ENCODE data around the gene CSTB.

The CSTB gene

GRCh38 chr21:43799301-43799840 is 23.3 kb upstream of the CSTB start:
- H3K9me2 ChIP-seq (replicated peaks; ENCODE audit: low read depth, low read length), result no peaks in the 10 kb centered on the region
- peaks cover 6% of the 10 kb centered on the region; the same call in 1 of the 2 replicates for H3K79me2 ChIP-seq (ENCODE audit: insufficient read depth, low read length)
- H3K36me3 ChIP-seq (ENCODE audit: insufficient read depth, low read length), result peaks cover 91% of the 10 kb centered on the region; the same call in 1 of the 2 replicates
- no peaks in the 10 kb centered on the region for H3K27me3 ChIP-seq (ENCODE audit: insufficient read depth, low read length, poor library complexity, severe bottlenecking)
- no peak overlapping the region for H3K4me2 ChIP-seq (ENCODE audit: low read depth, low read length, poor library complexity, severe bottlenecking)
- H3K4me3 ChIP-seq (ENCODE audit: low read length, poor library complexity, severe bottlenecking), result no peak overlapping the region
- H4K20me1 ChIP-seq (ENCODE audit: insufficient read depth, low read length, poor library complexity, severe bottlenecking), result no peaks in the 10 kb centered on the region
- H3K4me1 ChIP-seq (ENCODE audit: insufficient read depth, low read length, poor library complexity, severe bottlenecking), result no peaks in the 10 kb centered on the region
- no peaks in the 10 kb centered on the region for H3K9me3 ChIP-seq (ENCODE audit: insufficient read depth, low read depth, low read length)
- TF ChIP-seq EZH2phosphoT487 (IDR thresholded peaks at IDR 0.05; ENCODE audit: borderline replicate concordance) (no peak), CTCF (conservative IDR thresholded peaks at IDR 0.05; ENCODE audit: low read length) (no peak)
- H3F3A ChIP-seq (ENCODE audit: low read depth), result no peaks in the 10 kb centered on the region
- H3K9ac ChIP-seq (ENCODE audit: low read depth, low read length, poor library complexity, severe bottlenecking), result no peak overlapping the region
- H2AFZ ChIP-seq (ENCODE audit: low read length), result no peak overlapping the region

GRCh38 chr21:43797925-43798715 is 22.0 kb upstream of the CSTB start:
- H4K20me1 ChIP-seq (ENCODE audit: insufficient read depth, low read length, poor library complexity, severe bottlenecking), result peaks cover 6% of the 10 kb centered on the region
- no peaks in the 10 kb centered on the region for H3K27me3 ChIP-seq (ENCODE audit: insufficient read depth, low read length, poor library complexity, severe bottlenecking)
- peaks cover 94% of the 10 kb centered on the region; the same call in 1 of the 2 replicates for H3K36me3 ChIP-seq (ENCODE audit: insufficient read depth, low read length)
- H3K9me3 ChIP-seq (ENCODE audit: insufficient read depth, low read depth, low read length), result no peaks in the 10 kb centered on the region
- no peak overlapping the region for H3K9ac ChIP-seq (ENCODE audit: low read depth, low read length, poor library complexity, severe bottlenecking)
- no peaks in the 10 kb centered on the region for H3K4me1 ChIP-seq (ENCODE audit: insufficient read depth, low read length, poor library complexity, severe bottlenecking)
- TF ChIP-seq EZH2phosphoT487 (IDR thresholded peaks at IDR 0.05; ENCODE audit: borderline replicate concordance), result no peak
- no peak for TF ChIP-seq CTCF (conservative IDR thresholded peaks at IDR 0.05; ENCODE audit: low read length)
- no peak overlapping the region for H3K4me2 ChIP-seq (ENCODE audit: low read depth, low read length, poor library complexity, severe bottlenecking)
- peaks cover 19% of the 10 kb centered on the region; the same call in 1 of the 2 replicates for H3K79me2 ChIP-seq (ENCODE audit: insufficient read depth, low read length)
- H2AFZ ChIP-seq (ENCODE audit: low read length), result no peak overlapping the region
- H3F3A ChIP-seq (ENCODE audit: low read depth), result no peaks in the 10 kb centered on the region
- H3K9me2 ChIP-seq (replicated peaks; ENCODE audit: low read depth, low read length), result no peaks in the 10 kb centered on the region
- H3K4me3 ChIP-seq (ENCODE audit: low read length, poor library complexity, severe bottlenecking), result no peak overlapping the region

GRCh38 chr21:43797415-43797814 is 21.3 kb upstream of the CSTB start:
- H3K79me2 ChIP-seq (ENCODE audit: insufficient read depth, low read length), result peaks cover 26% of the 10 kb centered on the region; the same call in 1 of the 2 replicates
- H3K27me3 ChIP-seq (ENCODE audit: insufficient read depth, low read length, poor library complexity, severe bottlenecking), result no peaks in the 10 kb centered on the region
- H3F3A ChIP-seq (ENCODE audit: low read depth), result no peaks in the 10 kb centered on the region
- no peaks in the 10 kb centered on the region for H3K4me1 ChIP-seq (ENCODE audit: insufficient read depth, low read length, poor library complexity, severe bottlenecking)
- no peaks in the 10 kb centered on the region for H3K9me2 ChIP-seq (replicated peaks; ENCODE audit: low read depth, low read length)
- no peak overlapping the region for H3K4me3 ChIP-seq (ENCODE audit: low read length, poor library complexity, severe bottlenecking)
- H3K9me3 ChIP-seq (ENCODE audit: insufficient read depth, low read depth, low read length), result no peaks in the 10 kb centered on the region
- no peak overlapping the region for H3K4me2 ChIP-seq (ENCODE audit: low read depth, low read length, poor library complexity, severe bottlenecking)
- H3K9ac ChIP-seq (ENCODE audit: low read depth, low read length, poor library complexity, severe bottlenecking), result no peak overlapping the region
- H2AFZ ChIP-seq (ENCODE audit: low read length), result no peak overlapping the region
- TF ChIP-seq CTCF (conservative IDR thresholded peaks at IDR 0.05; ENCODE audit: low read length), result no peak
- TF ChIP-seq EZH2phosphoT487 (IDR thresholded peaks at IDR 0.05; ENCODE audit: borderline replicate concordance), result no peak
- peaks cover 8% of the 10 kb centered on the region for H4K20me1 ChIP-seq (ENCODE audit: insufficient read depth, low read length, poor library complexity, severe bottlenecking)
- H3K36me3 ChIP-seq (ENCODE audit: insufficient read depth, low read length), result peaks cover 94% of the 10 kb centered on the region; the same call in 1 of the 2 replicates

All from Loucy (cell line).